IMR-90 (cell line): ENCODE data around the gene VASH1.

Source experiments
- BHLHE40 ChIP-seq: fragments of 150-350 bp; IDR thresholded peaks from 2 replicates; pipeline ENCODE4 v1.6.1; 2016; ENCODE audit warnings: mild to moderate bottlenecking, low read depth, low read length
- CEBPB ChIP-seq: IDR thresholded peaks from 2 replicates; pipeline ENCODE4 v1.6.1; 2012; ENCODE audit warnings: low read depth, low read length, improper control_type of control experiment
- CHD1 ChIP-seq: IDR thresholded peaks from 2 replicates; pipeline ENCODE4 v1.6.1; 2012; ENCODE audit warnings: low read depth, low read length, improper control_type of control experiment
- MAFK ChIP-seq: IDR thresholded peaks from 2 replicates; pipeline ENCODE4 v1.6.1; 2012; ENCODE audit warnings: low read depth, low read length, improper control_type of control experiment
- MAZ ChIP-seq: IDR thresholded peaks from 2 replicates; pipeline ENCODE4 v1.6.1; 2012; ENCODE audit warnings: low read depth, mild to moderate bottlenecking, low read length, improper control_type of control experiment, moderate library complexity, borderline replicate concordance
- MXI1 ChIP-seq: IDR thresholded peaks from 2 replicates; pipeline ENCODE4 v1.6.1; 2012; ENCODE audit warnings: low read depth, mild to moderate bottlenecking, low read length, moderate library complexity, borderline replicate concordance
- NFE2L2 ChIP-seq: fragments of 150-350 bp; IDR thresholded peaks from 2 replicates; pipeline ENCODE4 v1.6.1; 2016; ENCODE audit warnings: low read depth, mild to moderate bottlenecking, low read length
- POLR2A ChIP-seq: IDR thresholded peaks from 2 replicates; pipeline ENCODE4 v1.6.1; 2012; ENCODE audit warnings: mild to moderate bottlenecking, low read depth, low read length
- RAD21 ChIP-seq: IDR thresholded peaks from 2 replicates; pipeline ENCODE4 v1.6.1; 2012; ENCODE audit warnings: low read length, improper control_type of control experiment
- SMC3 ChIP-seq: fragments of 150-350 bp; IDR thresholded peaks from 2 replicates; pipeline ENCODE4 v1.6.1; 2016; ENCODE audit warnings: low read depth, mild to moderate bottlenecking, antibody characterized with exemption, low read length, moderate library complexity
- TF ChIP-seq, protein P1 (sequence below): conservative IDR thresholded peaks from 2 replicates; pipeline ENCODE4 v1.5.1; 2012; ENCODE audit warnings: mild to moderate bottlenecking, low read depth, low read length, improper control_type of control experiment
- TF ChIP-seq, protein P2 (sequence below): fragments of 150-350 bp; IDR thresholded peaks from 2 replicates; pipeline ENCODE4 v1.6.1; 2017; ENCODE audit warnings: mild to moderate bottlenecking, antibody characterized with exemption, low read length, low read depth
- TF ChIP-seq, protein P3 (sequence below): fragments of 150-350 bp; IDR thresholded peaks from 2 replicates; pipeline ENCODE4 v1.6.1; 2016; ENCODE audit warnings: low read depth, mild to moderate bottlenecking, low read length, moderate library complexity, borderline replicate concordance

DNA sequence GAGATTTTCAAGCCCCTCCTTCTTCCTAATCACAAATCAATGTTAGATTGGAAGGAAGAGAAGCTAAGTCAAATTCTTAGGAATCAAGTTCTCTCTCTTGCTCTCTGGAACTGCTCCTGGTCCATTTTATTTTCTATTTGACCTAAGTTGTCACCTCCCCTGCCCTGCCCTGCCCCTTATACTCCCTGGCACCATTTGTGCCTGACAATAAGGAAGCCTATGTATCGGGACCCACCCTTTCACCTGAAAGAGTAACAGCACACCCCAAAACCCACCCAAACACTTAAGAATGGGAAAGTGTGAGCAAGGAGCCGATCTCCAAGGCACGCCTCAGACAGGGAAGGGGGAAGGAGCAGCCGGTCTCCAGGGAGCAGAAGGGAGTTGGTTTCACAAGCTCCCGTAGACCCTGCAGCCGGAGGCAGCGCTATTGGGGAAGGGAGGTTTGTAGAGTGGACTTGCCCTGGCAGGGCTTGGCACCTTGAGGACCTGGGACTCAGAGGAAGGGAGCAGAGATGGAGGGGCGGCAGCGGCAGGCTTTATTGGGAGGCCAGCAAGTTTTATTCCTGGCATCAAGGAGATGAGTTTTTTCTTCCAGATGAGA, 66.5 kb downstream of the VASH1 start:
- no peak for TF ChIP-seq POLR2A
- TF ChIP-seq, protein P1, sequence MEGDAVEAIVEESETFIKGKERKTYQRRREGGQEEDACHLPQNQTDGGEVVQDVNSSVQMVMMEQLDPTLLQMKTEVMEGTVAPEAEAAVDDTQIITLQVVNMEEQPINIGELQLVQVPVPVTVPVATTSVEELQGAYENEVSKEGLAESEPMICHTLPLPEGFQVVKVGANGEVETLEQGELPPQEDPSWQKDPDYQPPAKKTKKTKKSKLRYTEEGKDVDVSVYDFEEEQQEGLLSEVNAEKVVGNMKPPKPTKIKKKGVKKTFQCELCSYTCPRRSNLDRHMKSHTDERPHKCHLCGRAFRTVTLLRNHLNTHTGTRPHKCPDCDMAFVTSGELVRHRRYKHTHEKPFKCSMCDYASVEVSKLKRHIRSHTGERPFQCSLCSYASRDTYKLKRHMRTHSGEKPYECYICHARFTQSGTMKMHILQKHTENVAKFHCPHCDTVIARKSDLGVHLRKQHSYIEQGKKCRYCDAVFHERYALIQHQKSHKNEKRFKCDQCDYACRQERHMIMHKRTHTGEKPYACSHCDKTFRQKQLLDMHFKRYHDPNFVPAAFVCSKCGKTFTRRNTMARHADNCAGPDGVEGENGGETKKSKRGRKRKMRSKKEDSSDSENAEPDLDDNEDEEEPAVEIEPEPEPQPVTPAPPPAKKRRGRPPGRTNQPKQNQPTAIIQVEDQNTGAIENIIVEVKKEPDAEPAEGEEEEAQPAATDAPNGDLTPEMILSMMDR: no peak
- TF ChIP-seq, protein P2, sequence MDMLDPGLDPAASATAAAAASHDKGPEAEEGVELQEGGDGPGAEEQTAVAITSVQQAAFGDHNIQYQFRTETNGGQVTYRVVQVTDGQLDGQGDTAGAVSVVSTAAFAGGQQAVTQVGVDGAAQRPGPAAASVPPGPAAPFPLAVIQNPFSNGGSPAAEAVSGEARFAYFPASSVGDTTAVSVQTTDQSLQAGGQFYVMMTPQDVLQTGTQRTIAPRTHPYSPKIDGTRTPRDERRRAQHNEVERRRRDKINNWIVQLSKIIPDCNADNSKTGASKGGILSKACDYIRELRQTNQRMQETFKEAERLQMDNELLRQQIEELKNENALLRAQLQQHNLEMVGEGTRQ: no peak
- TF ChIP-seq CHD1: no peak
- TF ChIP-seq RAD21: no peak
- no peak for TF ChIP-seq MXI1
- TF ChIP-seq CEBPB: no peak
- no peak for TF ChIP-seq MAFK
- TF ChIP-seq, protein P3, sequence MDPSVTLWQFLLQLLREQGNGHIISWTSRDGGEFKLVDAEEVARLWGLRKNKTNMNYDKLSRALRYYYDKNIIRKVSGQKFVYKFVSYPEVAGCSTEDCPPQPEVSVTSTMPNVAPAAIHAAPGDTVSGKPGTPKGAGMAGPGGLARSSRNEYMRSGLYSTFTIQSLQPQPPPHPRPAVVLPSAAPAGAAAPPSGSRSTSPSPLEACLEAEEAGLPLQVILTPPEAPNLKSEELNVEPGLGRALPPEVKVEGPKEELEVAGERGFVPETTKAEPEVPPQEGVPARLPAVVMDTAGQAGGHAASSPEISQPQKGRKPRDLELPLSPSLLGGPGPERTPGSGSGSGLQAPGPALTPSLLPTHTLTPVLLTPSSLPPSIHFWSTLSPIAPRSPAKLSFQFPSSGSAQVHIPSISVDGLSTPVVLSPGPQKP: no peak
- no peak for TF ChIP-seq MAZ
- TF ChIP-seq SMC3: no peak
- TF ChIP-seq BHLHE40: no peak
- TF ChIP-seq NFE2L2: no peak
